ENCODE measurements around the gene OS9. TPM values are rescaled to one million over a fixed set of nuclear protein-coding genes. Genes with fewer than 3 reads are reported as not detected.
A peak's percentile ranks its signal among the peaks of the same experiment; 100 is the strongest.
"Not testable (repeated sequence)": the region's sequence is repeated elsewhere in the genome, so short reads cannot be mapped to it uniquely, and the experiment has no call there.

The OS9 gene, protein sequence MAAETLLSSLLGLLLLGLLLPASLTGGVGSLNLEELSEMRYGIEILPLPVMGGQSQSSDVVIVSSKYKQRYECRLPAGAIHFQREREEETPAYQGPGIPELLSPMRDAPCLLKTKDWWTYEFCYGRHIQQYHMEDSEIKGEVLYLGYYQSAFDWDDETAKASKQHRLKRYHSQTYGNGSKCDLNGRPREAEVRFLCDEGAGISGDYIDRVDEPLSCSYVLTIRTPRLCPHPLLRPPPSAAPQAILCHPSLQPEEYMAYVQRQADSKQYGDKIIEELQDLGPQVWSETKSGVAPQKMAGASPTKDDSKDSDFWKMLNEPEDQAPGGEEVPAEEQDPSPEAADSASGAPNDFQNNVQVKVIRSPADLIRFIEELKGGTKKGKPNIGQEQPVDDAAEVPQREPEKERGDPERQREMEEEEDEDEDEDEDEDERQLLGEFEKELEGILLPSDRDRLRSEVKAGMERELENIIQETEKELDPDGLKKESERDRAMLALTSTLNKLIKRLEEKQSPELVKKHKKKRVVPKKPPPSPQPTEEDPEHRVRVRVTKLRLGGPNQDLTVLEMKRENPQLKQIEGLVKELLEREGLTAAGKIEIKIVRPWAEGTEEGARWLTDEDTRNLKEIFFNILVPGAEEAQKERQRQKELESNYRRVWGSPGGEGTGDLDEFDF
- 100 to 1,000 TPM in 10 of 12 donors, 10 to 100 TPM in 1, not detected in 1; 98.8 to 179 (median 121) TPM for polyA plus RNA-seq (ENCODE audit: insufficient read length in 12 of 12)
- long read RNA-seq, donor 1, transcript OS9-220 (14 exons, 2,135 nt) = minor isoform, 8 of 138 reads
- long read RNA-seq, donor 1, transcript OS9-216 (3 exons, 564 nt) = major isoform, 22 of 138 reads
- long read RNA-seq, donor 1, transcript OS9-202 (15 exons, 2,691 nt) = minor isoform, 10 of 138 reads
- long read RNA-seq, donor 1, transcript OS9-211 (2 exons, 700 nt) = minor isoform, 8 of 138 reads
- long read RNA-seq, donor 1, partial matches to known transcripts = 80 of 138 reads
- long read RNA-seq, donor 1, other reads (novel, unspliced or antisense) = 0 of 138 reads
- long read RNA-seq, donor 2, transcript OS9-220 (14 exons, 2,135 nt) = major isoform, 12 of 48 reads
- long read RNA-seq, donor 2, transcript OS9-216 (3 exons, 564 nt) = minor isoform, 11 of 48 reads
- long read RNA-seq, donor 2, transcript OS9-202 (15 exons, 2,691 nt) = minor isoform, 6 of 48 reads
- long read RNA-seq, donor 2, partial matches to known transcripts = 9 of 48 reads
- long read RNA-seq, donor 2, other reads (novel, unspliced or antisense) = 0 of 48 reads
- long read RNA-seq, donor 3, transcript OS9-220 (14 exons, 2,135 nt) = major isoform, 7 of 17 reads
- long read RNA-seq, donor 3, partial matches to known transcripts = 5 of 17 reads
- long read RNA-seq, donor 3, other reads (novel, unspliced or antisense) = 0 of 17 reads
- long read RNA-seq, donor 4, partial matches to known transcripts = 6 of 15 reads
- long read RNA-seq, donor 4, other reads (novel, unspliced or antisense) = 0 of 15 reads
- long read RNA-seq, donor 5 = 0 reads
- long read RNA-seq, donor 6, transcript OS9-202 (15 exons, 2,691 nt) = major isoform, 5 of 17 reads
- long read RNA-seq, donor 6, transcript OS9-216 (3 exons, 564 nt) = major isoform, 5 of 17 reads
- long read RNA-seq, donor 6, partial matches to known transcripts = 0 of 17 reads
- long read RNA-seq, donor 6, other reads (novel, unspliced or antisense) = 0 of 17 reads
- long read RNA-seq, donor 7, transcript OS9-216 (3 exons, 564 nt) = major isoform, 6 of 18 reads
- long read RNA-seq, donor 7, partial matches to known transcripts = 5 of 18 reads
- long read RNA-seq, donor 7, other reads (novel, unspliced or antisense) = 0 of 18 reads
- long read RNA-seq, donor 8, transcript OS9-220 (14 exons, 2,135 nt) = minor isoform, 5 of 49 reads
- long read RNA-seq, donor 8, transcript OS9-216 (3 exons, 564 nt) = major isoform, 10 of 49 reads
- long read RNA-seq, donor 8, transcript OS9-202 (15 exons, 2,691 nt) = minor isoform, 9 of 49 reads
- long read RNA-seq, donor 8, partial matches to known transcripts = 18 of 49 reads
- long read RNA-seq, donor 8, other reads (novel, unspliced or antisense) = 0 of 49 reads
- long read RNA-seq, donor 9, transcript OS9-202 (15 exons, 2,691 nt) = minor isoform, 8 of 36 reads
- long read RNA-seq, donor 9, transcript OS9-216 (3 exons, 564 nt) = major isoform, 9 of 36 reads
- long read RNA-seq, donor 9, partial matches to known transcripts = 11 of 36 reads
- long read RNA-seq, donor 9, other reads (novel, unspliced or antisense) = 0 of 36 reads
- long read RNA-seq, donor 10, transcript OS9-220 (14 exons, 2,135 nt) = major isoform, 7 of 34 reads
- long read RNA-seq, donor 10, transcript OS9-201 (14 exons, 2,505 nt) = minor isoform, 6 of 34 reads
- long read RNA-seq, donor 10, transcript OS9-202 (15 exons, 2,691 nt) = minor isoform, 6 of 34 reads
- long read RNA-seq, donor 10, partial matches to known transcripts = 12 of 34 reads
- long read RNA-seq, donor 10, other reads (novel, unspliced or antisense) = 0 of 34 reads
- long read RNA-seq, donor 11, transcript OS9-216 (3 exons, 564 nt) = major isoform, 9 of 64 reads
- long read RNA-seq, donor 11, transcript OS9-220 (14 exons, 2,135 nt) = minor isoform, 6 of 64 reads
- long read RNA-seq, donor 11, transcript OS9-202 (15 exons, 2,691 nt) = minor isoform, 7 of 64 reads
- long read RNA-seq, donor 11, partial matches to known transcripts = 32 of 64 reads
- long read RNA-seq, donor 11, other reads (novel, unspliced or antisense) = 0 of 64 reads

DNA sequence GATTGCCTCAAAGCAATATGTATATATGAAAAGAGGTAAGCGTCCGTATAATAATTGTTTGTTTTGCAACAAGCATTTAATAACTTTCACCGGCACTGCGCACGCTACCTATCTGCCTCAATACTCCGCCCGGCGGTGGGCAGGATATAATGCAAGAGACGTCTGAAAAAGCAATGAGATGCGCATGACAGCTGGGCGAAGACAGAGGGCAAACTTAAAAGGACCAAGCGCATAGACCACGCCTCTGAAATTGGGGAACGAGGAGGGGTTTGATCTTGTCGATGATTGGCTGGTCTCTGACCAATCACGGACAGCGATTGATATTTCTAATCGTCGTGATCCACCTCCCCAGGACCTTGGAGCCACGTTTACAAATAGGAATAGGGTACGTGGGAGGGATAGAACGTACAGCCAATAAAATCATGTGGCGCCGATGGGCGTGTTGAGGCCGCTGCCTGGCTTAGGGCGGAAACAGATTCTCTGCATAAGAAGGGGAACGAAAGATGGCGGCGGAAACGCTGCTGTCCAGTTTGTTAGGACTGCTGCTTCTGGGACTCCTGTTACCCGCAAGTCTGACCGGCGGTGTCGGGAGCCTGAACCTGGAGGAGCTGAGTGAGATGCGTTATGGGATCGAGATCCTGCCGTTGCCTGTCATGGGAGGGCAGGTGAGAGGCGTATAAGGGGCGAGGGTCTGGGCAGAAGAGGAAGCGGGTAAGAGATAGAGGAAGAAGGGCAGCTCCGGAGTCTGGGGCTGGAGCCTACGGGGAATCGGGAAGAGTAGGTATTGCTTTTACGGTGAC is at the start of gene OS9:
Gene OS9, plus strand, starts transcription at position 474 of the 800 bp plus-strand sequence. Its CDS starts 30 bp downstream, at position 504.
- peak; percentile 99 for DNase-seq

DNA sequence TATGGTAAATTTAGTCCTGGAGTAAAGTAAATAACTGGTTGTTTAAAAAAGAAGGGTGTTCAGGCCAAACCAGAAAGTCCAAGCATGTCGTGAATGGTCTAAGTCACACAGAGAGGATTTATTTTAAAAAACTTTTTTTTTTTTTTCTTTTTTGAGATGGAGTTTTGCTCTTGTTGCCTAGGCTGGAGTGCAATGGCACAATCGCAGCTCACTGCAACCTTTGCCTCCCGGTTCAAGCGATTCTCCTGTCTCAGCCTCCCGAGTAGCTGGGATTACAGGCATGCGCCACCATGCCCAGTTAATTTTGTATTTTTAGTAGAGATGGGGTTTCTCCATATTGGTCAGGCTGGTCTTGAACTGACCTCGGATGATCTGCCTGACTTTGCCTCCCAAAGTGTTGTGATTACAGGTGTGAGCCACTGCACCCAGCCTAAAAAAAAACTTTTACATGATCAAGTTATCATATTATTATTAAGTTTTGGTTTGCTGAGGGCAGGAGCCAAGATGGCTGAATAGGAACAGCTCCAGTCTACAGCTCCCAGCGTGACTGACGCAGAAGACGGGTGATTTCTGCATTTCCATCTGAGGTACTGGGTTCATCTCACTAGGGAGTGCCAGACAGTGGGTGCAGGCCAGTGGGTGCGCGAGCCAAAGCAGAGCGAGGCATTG is 47.8 kb upstream of the OS9 start:
- DNase-seq = not testable (repeated sequence)

DNA sequence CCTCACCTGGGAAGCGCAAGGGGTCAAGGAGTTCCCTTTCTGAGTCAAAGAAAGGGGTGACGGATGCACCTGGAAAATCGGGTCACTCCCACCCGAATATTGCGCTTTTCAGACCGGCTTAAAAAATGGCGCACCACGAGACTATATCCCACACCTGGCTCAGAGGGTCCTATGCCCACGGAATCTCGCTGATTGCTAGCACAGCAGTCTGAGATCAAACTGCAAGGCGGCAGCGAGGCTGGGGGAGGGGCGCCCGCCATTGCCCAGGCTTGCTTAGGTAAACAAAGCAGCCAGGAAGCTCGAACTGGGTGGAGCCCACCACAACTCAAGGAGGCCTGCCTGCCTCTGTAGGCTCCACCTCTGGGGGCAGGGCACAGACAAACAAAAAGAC is 47.3 kb upstream of the OS9 start:
- DNase-seq = not testable (repeated sequence)

DNA sequence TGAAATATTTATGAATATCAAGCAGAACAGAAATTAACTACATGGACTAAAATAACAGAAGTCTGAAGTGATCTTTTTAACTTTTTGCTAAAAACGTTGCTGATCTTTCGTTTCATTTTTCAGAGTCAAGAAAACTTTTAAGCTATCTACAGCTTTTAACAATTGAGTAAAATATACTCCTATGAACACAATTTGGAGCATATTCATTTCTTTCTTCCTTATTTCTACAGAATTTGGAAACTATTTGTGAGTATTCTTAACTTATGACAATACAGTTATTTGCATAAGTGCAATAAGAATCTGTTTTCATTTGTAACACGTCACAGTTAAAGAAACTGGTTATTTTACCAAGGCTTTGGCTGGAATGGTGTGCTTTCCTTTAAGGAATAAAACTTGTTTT is 39.9 kb upstream of the OS9 start:
- DNase-seq = no peak

DNA sequence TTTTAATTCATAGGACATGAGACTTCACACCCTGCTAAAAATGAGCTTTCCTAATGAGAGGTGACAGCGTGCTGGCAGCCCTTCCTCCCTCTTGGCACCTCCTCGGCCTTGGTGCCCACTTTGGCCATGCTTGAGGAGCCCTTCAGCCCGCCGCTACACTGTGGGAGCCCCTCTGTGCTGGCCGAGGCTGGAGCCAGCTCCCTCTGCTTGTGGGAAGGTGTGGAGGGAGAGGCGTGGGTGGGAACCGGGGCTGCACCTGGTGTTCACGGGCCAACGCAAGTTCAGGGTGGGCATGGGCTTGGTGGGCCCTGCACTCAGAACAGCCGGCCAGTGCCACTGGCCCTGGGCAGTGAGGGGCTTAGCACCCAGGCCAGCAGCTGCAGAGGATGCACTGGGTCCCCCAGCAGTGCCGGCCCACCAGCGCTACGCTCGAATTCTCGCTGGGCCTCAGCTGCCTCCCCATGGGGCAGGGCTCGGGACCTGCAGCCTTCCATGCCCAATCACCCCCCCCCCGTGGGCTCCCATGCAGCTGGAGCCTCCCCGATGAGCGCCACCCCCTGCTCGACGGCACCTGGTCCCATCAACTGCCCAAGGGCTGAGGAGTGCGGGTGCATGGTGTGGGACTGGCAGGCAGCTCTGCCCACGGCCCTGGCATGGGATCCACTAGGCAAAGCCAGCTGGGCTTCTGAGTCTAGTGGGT is 38.2 kb upstream of the OS9 start:
- DNase-seq = no peak

DNA sequence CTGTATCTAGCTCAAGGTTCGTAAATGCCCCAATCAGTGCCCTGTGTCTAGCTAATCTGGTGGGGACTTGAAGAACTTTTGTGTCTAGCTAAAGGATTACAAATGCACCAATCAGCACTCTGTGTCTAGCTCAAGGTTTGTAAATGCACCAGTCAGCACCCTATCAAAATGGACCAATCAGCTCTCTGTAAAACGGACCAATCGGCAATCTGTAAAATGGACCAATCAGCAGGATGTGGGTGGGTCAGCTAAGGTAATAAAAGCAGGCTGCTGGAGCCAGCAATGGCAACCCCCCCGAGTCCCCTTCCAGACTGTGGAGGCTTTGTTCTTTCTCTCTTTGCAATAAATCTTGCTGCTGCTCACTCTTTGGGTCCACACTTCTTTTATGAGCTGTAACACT is 37.5 kb upstream of the OS9 start:
- DNase-seq = not testable (repeated sequence)

DNA sequence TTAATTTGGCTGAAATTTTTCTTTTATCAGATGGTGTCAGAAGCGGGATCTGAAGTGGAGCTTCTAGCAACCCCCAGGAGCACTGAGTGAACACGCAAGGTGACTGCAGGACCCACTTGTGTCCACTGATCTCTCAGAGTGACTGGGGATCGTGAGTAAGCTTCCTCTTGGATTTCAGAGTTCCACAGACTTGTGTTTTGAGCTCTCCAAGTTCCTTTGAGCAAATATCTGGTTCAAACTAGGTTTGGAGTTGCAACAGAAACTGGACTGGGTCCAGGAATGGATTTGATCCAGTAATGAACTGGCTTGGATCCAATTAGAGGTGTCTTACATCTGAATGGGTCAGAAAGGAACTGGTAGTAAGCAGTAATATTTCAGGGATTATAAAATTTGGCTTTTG is 36.2 kb upstream of the OS9 start:
- DNase-seq = no peak

DNA sequence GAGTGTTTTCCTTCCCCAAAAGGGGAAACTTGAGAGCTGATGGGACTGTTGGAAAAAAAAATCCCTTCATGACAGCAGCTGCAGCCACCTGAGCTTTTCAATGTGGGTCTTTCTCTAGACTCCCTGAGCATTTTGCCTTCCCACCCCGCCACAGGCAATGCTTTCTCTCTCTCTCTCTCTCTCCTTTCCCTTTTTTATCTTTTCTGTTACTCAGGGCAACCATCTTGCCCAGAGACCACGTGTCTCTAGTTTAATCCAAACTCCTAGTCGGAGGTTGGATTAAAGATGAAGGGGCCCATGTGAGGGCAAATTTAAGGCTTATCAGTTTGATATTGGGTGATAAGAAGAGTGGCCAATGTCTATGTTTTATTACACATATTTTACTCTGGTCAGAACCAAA is 35.0 kb upstream of the OS9 start:
- no peak for DNase-seq

DNA sequence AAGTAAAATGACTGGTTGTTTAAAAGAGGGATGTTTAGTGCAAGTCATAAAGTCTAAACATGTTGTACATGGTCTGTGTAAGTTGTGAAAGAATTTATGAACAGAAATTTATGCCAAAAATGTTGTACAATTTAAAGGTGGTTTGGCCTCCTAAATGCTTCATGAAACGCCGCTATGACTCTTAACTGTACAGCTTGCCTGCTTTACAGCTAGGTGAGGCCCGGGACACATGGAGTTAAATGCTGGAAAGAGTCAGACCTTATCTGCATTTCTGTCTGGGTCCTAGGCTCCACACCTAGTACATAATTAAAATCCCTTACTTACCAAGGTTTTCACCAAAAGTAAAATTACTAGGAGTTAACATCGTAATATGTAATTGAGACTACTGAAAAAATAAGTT is 32.6 kb upstream of the OS9 start:
- no peak for DNase-seq

DNA sequence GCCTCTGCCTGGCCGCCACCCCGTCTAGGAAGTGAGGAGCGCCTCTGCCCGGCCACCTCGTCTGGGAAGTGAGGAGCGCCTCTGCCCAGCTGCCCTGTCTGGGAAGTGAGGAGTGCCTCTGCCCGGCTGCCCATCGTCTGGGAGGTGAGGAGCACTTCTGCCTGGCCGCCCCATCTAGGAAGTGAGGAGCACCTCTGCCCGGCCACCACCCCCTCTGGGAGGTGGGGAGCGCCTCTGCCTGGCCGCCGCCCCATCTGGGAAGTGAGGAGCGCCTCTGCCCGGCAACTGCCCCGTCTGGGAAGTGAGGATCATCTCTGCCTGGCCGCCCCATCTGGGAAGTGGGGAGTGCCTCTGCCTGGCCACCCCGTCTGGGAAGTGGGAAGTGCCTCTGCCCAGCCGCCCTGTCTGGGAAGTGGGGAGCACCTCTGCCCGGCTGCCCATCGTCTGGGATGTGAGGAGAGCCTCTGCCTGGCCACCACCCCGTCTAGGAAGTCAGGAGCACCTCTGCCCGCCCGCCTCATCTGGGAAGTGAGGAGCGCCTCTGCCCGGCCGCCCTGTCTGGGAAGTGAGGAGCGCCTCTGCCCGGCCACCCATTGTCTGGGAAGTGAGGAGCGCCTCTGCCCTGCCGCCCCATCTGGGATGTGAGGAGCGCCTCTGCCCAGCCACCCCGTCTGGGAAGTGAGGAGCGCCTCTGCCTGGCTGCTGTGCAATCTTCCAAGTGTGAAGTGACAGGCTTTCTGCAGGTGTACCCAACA is 28.7 kb upstream of the OS9 start:
- not testable (repeated sequence) for DNase-seq

DNA sequence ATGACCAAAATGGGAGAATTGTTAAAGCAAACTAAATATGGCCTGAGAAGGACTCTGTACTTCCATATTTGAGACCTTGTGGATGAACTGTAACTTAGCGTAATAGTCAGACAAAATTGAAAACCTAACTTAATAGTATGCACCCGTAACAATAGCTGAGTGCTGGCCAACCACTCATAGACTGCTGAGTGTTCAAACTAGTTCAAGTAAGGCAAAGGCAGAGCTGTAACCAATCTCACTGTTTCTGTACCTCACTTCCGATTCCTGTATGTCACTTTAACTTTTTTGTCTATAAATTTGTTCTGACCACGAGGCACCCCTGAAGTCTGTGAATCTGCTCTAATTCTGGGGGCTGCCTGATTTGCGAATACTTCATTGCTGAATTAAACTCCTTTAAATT is 27.0 kb upstream of the OS9 start:
- DNase-seq = no peak

DNA sequence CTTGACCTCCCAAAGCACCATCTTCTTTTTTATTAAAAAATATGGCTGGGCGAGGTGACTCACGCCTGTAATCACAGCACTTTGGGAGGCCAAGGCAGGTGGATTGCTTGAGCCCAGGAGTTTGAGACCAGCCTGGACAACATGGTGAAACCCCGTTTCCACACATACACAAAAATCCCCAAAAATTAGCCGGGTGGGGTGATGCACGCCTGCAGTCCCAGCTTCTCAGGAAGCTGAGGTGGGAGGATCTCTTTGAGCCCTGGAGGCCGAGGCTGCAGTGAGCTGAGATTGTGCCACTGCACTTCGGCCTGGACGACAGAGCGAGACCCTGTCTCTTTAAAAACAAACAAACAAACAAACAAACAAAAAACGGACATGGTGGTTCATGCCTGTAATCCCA is 24.2 kb upstream of the OS9 start:
- DNase-seq = not testable (repeated sequence)

DNA sequence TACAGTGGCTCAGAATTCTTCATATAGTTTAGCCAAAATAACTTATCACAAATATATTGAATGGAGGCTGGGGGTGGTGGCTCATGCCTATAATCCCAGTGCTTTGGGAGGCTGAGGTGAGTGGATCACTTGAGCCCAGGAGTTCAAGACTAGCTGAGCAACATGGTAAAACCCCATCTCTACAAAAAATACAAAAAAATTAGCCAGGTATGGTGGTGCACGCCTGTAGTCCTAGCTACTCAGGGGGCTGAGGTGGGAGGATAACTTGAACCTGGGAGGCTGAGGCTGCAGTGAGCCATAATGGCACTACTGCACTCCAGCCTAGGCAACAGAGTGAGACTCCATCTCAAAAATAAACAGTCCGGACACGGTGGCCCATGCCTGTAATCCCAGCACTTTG is 22.1 kb upstream of the OS9 start:
- DNase-seq = not testable (repeated sequence)

DNA sequence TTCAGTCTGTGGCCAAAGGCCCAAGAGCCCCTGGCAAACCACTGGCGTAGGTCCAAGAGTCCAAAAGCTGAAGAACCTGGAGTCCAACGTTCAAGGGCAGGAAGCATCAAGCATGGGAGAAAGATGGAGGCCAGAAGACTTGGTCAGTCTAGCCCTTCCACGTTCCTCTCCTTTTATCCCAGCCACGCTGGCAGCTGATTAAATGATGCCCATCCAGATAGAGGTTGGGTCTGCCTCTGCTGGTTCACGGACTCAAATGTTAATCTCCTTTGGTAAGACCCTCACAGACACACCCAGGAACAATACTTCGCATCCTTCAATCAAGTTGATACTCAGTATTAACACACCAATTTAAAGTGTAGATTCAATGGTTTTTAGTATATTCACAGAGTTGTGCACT is 21.1 kb upstream of the OS9 start:
- DNase-seq = no peak

DNA sequence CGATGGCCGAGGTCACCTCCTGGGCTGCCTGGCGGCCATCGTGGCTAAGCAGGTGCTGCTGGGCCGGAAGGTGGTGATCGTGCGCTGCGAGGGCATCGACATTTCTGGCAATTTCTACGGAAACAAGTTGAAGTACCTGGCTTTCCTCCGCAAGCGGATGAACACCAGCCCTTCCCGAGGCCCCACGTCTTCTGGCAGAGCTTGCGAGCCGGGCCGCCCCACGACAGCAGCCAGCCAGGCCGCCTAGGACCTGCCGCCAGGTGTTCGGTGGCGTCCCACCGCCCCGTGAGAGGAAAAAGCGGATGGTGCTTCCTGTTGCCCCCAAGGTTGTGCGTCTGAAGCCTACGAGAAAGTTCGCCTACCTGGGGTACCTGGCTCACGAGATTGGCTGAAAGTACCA is 19.2 kb upstream of the OS9 start:
- no peak for DNase-seq

DNA sequence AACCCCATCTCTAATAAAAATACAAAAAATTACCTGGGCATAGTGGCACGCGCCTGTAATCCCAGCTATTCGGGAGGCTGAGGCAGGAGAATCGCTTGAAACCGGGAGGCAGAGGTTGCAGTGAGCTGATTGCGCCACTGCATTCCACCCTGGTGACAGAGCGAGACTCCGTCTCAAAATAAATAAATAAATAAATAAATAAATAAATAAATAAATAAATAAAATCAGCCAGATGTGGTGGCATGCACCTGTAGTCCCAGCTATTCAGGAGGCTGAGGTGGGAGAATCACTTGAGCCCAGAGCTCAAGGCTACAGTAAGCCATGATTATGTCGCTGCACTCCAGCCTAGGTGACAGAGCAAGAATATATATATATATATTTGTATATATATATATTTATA is 16.0 kb upstream of the OS9 start:
- not testable (repeated sequence) for DNase-seq

Measured in muscle of arm (tissue), 14 donors.